HG02759 (cell line): Measurements from ENCODE around the gene HOXB8.

Experiments
- ATAC-seq: cut with Tn5 transposase; IDR thresholded peaks from one replicate; pipeline ENCODE4 v1.9.1; 2021; ENCODE audit warnings: mild to moderate bottlenecking, moderate library complexity; ENCODE audit not compliant: unreplicated experiment

Gene HOXB8

GRCh38 chr17:48637323-48638260 is 22.5 kb upstream of the HOXB8 start:
- ATAC-seq, result no peak

GRCh38 chr17:48636177-48637018 is 21.3 kb upstream of the HOXB8 start:
- no peak for ATAC-seq

GRCh38 chr17:48634493-48635208 is 19.6 kb upstream of the HOXB8 start:
- ATAC-seq, result no peak

- no peak for ATAC-seq
These were observed 18.2 kb upstream of the HOXB8 start for GRCh38 chr17:48633266-48633677.

- ATAC-seq, result no peak
These were observed 17.6 kb upstream of the HOXB8 start for GRCh38 chr17:48632579-48633265.

- ATAC-seq, result no peak
These were observed 16.8 kb upstream of the HOXB8 start for GRCh38 chr17:48631693-48632578.

GRCh38 chr17:48630925-48631692 is 16.0 kb upstream of the HOXB8 start:
- no peak for ATAC-seq

- no peak for ATAC-seq
These were observed 15.2 kb upstream of the HOXB8 start for GRCh38 chr17:48630009-48630924.

- ATAC-seq, result no peak
These were observed 14.3 kb upstream of the HOXB8 start for GRCh38 chr17:48629411-48629759.

- no peak for ATAC-seq
These were observed 13.7 kb upstream of the HOXB8 start for GRCh38 chr17:48628649-48629410.

- ATAC-seq, result no peak
These were observed 12.8 kb upstream of the HOXB8 start for GRCh38 chr17:48627623-48628521.

GRCh38 chr17:48627118-48627597 is 12.1 kb upstream of the HOXB8 start:
- no peak for ATAC-seq

GRCh38 chr17:48626245-48627117 is 11.4 kb upstream of the HOXB8 start, which contains the start of gene HOXB9:
HOXB9 (minus strand) TSS chr17:48626358; CDS start chr17:48626269, 89 bp downstream.
- no peak for ATAC-seq

GRCh38 chr17:48625495-48626244 is 10.6 kb upstream of the HOXB8 start:
- ATAC-seq, result peak; percentile 39
